ENCODE measurements around the gene WIPF3.

The WIPF3 gene

GRCh38 chr7:29906200-29907022, 100.1 kb downstream of the WIPF3 start:
- DNase-seq (ENCODE audit: low spot score) = no peak
- ChIA-PET POLR2A (ENCODE audit: low non-redundant PET) (no interaction called here), CTCF (interaction anchor here (0.7 kb wide), 1 partner anchor 922 kb away, joined by 3 read pairs; no protein-coding TSS in a partner anchor)
- H3K27ac ChIP-seq = no peak overlapping the region
- TF ChIP-seq, protein P1, sequence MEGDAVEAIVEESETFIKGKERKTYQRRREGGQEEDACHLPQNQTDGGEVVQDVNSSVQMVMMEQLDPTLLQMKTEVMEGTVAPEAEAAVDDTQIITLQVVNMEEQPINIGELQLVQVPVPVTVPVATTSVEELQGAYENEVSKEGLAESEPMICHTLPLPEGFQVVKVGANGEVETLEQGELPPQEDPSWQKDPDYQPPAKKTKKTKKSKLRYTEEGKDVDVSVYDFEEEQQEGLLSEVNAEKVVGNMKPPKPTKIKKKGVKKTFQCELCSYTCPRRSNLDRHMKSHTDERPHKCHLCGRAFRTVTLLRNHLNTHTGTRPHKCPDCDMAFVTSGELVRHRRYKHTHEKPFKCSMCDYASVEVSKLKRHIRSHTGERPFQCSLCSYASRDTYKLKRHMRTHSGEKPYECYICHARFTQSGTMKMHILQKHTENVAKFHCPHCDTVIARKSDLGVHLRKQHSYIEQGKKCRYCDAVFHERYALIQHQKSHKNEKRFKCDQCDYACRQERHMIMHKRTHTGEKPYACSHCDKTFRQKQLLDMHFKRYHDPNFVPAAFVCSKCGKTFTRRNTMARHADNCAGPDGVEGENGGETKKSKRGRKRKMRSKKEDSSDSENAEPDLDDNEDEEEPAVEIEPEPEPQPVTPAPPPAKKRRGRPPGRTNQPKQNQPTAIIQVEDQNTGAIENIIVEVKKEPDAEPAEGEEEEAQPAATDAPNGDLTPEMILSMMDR (conservative IDR thresholded peaks at IDR 0.05; ENCODE audit: low read depth) = no peak

- no peak overlapping the region for H3K27ac ChIP-seq
- ChIA-PET CTCF (interaction anchor here (0.8 kb wide), 1 partner anchor 9 kb away, joined by 3 read pairs; no protein-coding TSS in a partner anchor), POLR2A (ENCODE audit: low non-redundant PET) (no interaction called here)
- DNase-seq (ENCODE audit: low spot score) = no peak
- TF ChIP-seq, protein P1 (conservative IDR thresholded peaks at IDR 0.05; ENCODE audit: low read depth) = no peak
Measured at GRCh38 chr7:29914180-29914579, 107.9 kb downstream of the WIPF3 start.

DNA sequence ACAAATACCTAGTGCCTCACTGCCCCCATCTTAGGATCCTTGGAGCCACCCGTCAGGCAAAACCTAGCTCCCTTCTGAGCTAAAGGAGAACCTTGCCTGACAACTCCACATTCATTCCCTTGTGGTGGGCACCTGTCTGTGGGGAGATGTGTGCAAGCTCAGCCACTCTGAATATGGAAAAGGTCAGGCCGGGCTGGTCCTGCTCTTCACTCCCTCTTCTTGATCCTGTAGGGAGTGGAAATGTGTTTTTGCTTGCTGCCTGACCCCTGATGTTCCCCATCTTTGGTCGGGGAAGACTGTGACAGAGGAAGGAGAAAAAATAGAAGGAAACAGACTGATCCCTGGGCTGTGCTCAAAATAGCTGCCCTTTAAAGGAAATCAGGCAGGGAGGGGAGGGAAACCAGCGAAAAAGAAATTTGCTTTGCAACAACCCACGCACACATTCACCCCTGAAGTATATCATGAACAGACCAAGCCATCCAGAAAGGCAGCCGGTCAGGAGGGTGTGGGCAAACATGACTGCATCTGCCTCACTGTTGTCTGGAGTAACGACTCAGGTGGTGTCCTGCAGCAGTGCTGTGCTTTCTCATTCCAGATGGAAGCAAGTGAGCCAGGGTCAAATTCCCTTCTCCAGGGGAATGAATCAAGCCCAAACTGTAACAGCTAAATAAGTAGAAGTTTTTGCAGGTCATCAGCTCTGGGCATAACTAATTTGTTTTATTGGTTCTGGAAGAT, 109.3 kb downstream of the WIPF3 start:
- no peak for DNase-seq (ENCODE audit: low spot score)
- TF ChIP-seq, protein P1 (conservative IDR thresholded peaks at IDR 0.05; ENCODE audit: low read depth) = no peak
- ChIA-PET CTCF (no interaction called here), POLR2A (ENCODE audit: low non-redundant PET) (no interaction called here)
- no peak overlapping the region for H3K27ac ChIP-seq

DNA sequence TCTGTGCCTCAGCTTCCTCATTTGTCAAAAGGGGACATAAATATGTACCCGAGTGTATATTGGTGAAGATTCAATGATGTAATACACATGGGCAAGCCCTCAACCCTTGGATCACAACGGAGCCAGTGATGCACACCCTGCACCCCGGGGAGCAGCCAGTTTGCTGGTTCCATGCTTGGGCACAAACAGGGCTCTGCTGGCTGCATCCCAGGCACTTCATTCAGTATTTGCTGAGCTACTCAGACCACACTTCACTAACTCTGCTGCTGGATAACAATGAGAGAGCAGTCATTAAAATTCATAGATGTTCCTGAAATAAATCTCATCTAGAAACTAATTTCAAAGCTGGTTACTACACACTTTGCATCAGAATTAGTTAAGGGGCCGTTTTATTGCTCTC, 111.3 kb downstream of the WIPF3 start:
- no peak overlapping the region for H3K27ac ChIP-seq
- POLR2A ChIA-PET (ENCODE audit: low non-redundant PET) = no interaction called here
- CTCF ChIA-PET = no interaction called here
- TF ChIP-seq, protein P1 (conservative IDR thresholded peaks at IDR 0.05; ENCODE audit: low read depth) = no peak
- DNase-seq (ENCODE audit: low spot score) = no peak

DNA sequence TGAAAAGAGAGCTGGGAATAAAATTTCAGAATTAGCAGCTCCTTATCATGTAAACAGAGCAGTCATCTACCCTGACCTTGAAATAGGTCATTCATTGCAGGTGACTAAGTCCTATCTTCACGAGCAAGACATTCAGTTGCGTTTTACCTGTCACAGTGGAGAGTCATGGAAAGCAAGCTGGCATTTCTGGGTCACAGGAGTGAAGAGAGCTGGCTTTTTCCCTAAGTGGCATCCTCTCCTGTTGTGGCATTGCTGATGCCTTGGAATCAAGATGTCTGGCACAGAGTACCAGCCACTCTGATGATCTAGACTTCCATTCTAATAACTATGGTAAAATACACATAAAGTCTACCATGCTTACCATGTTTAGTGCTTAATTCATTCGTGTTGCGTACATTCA, 112.5 kb downstream of the WIPF3 start:
- DNase-seq (ENCODE audit: low spot score) = no peak
- POLR2A ChIA-PET (ENCODE audit: low non-redundant PET) = no interaction called here
- TF ChIP-seq, protein P1 (conservative IDR thresholded peaks at IDR 0.05; ENCODE audit: low read depth) = no peak
- CTCF ChIA-PET = interaction anchor here (0.5 to 0.6 kb wide), 2 partner anchors 156 to 160 kb away, joined by 3 read pairs; no protein-coding TSS in a partner anchor
- H3K27ac ChIP-seq = no peak overlapping the region

- POLR2A ChIA-PET (ENCODE audit: low non-redundant PET) = no interaction called here
- H3K27ac ChIP-seq = no peak overlapping the region
- DNase-seq (ENCODE audit: low spot score) = no peak
- TF ChIP-seq, protein P1 (conservative IDR thresholded peaks at IDR 0.05; ENCODE audit: low read depth) = no peak
- CTCF ChIA-PET = interaction anchor here (1.1 kb wide), 1 partner anchor 9 kb away, joined by 3 read pairs; no protein-coding TSS in a partner anchor
Measured at GRCh38 chr7:29919790-29920189, 113.5 kb downstream of the WIPF3 start.
